ENCODE results near the gene BTG1. TPM values are rescaled to one million over a fixed set of nuclear protein-coding genes. Genes with fewer than 3 reads are reported as not detected.

BTG1 gene
- total and polyA plus RNA-seq, 2 experiments from 2014 or later: 15.5 to 36.2 TPM

- Histone ChIP-seq H3F3A (replicated peaks; ENCODE audit: low read depth) (no peaks in the 10 kb centered on the region), H3K4me1 (ENCODE audit: insufficient read depth) (peaks cover 5% of the 10 kb centered on the region), H3K27me3 (ENCODE audit: insufficient read depth) (no peaks in the 10 kb centered on the region), H3K4me2 (no peak overlapping the region), H4K20me1 (replicated peaks; ENCODE audit: insufficient read depth) (no peaks in the 10 kb centered on the region), H3K79me2 (replicated peaks; ENCODE audit: insufficient read depth) (no peaks in the 10 kb centered on the region), H3K9me2 (ENCODE audit: insufficient read depth) (peaks cover 8% of the 10 kb centered on the region), H2AFZ (no peak overlapping the region; the same call in 1 of the 2 replicates), H3K27ac (ENCODE audit: low read depth) (no peak overlapping the region), H3K36me3 (ENCODE audit: insufficient read depth) (no peaks in the 10 kb centered on the region), H3K4me3 (no peak overlapping the region)
- no peaks in the 10 kb centered on the region for H3K27me3 Mint-ChIP-seq (ENCODE audit: insufficient read depth, low read depth, poor library complexity)
- 0 out of 3 replicates have a peak, but pooled peaks cover 5% of the 10 kb centered on the region for H3K9me3 Mint-ChIP-seq
- peaks cover 5% of the 10 kb centered on the region; the same call in 1 of the 3 replicates for H3K36me3 Mint-ChIP-seq (ENCODE audit: low read depth)
- H3K4me1 Mint-ChIP-seq: peaks cover 10% of the 10 kb centered on the region; the same call in 2 of the 3 replicates
- H3K27ac Mint-ChIP-seq: no peak overlapping the region
- ATAC-seq (no peak), DNase-seq (ENCODE audit: low spot score) (no peak)
- TF ChIP-seq ZNF114 (CRISPR knock-in tag; IDR thresholded peaks at IDR 0.05): no peak
- no peak for TF ChIP-seq EZH2phosphoT487 (IDR thresholded peaks at IDR 0.05; ENCODE audit: unreplicated experiment)
- no peak for TF ChIP-seq EZH2 (IDR thresholded peaks at IDR 0.05; ENCODE audit: low read depth, unreplicated experiment)
- no peak for TF ChIP-seq STAT1 (IDR thresholded peaks at IDR 0.05; ENCODE audit: unreplicated experiment)
- no peak for TF ChIP-seq ZNF462 (CRISPR knock-in tag; IDR thresholded peaks at IDR 0.05)
- TF ChIP-seq ZNF331 (CRISPR knock-in tag; IDR thresholded peaks at IDR 0.05; ENCODE audit: low read depth): no peak
- TF ChIP-seq JUNB (IDR thresholded peaks at IDR 0.05; ENCODE audit: unreplicated experiment): no peak
- no peak for TF ChIP-seq NANOG (IDR thresholded peaks at IDR 0.05; ENCODE audit: borderline replicate concordance)
- TF ChIP-seq POLR2AphosphoS5 (IDR thresholded peaks at IDR 0.05; ENCODE audit: low read depth): no peak
- no peak for TF ChIP-seq REST (IDR thresholded peaks at IDR 0.05; ENCODE audit: unreplicated experiment)
- no peak for TF ChIP-seq ETS1 (IDR thresholded peaks at IDR 0.05)
- TF ChIP-seq CTCF (conservative IDR thresholded peaks at IDR 0.05; ENCODE audit: low read depth in 2 of 2): no peak
- no peak for TF ChIP-seq CREB1 (CRISPR knock-in tag; IDR thresholded peaks at IDR 0.05; ENCODE audit: low read depth)
- H3K4me3 Mint-ChIP-seq: no peak overlapping the region
These were observed 48.2 kb upstream of the BTG1 start for GRCh38 chr12:92193846-92194245.

Measured in GM23338 (cell line).